BJ (cell line): ENCODE data around the gene SMAGP. TPM values are rescaled to one million over a fixed set of nuclear protein-coding genes. Genes with fewer than 3 reads are reported as not detected.

ENCODE experiments used
- polyA plus RNA-seq: library from polyadenylated mRNA; depleted of rRNA; stranded (reverse); fragments of >200 nt; gene quantifications from 2 replicates; pipeline ENCODE4 v1.2.3, GENCODE V29; 2011; rRNA removed

SMAGP gene
- polyA plus RNA-seq, 1 experiment: 54.7 TPM

Other genes with a start within 250 kb of the SMAGP start
- 51.4 and 55.4 TPM in 2 replicates for gene SLC11A2, start 244.0 kb downstream of the SMAGP start, polyA plus RNA-seq
- gene LETMD1, start 222.1 kb downstream of the SMAGP start, polyA plus RNA-seq: 57.1 and 58.9 TPM in 2 replicates
- 20.9 and 21.0 TPM in 2 replicates for gene CSRNP2, start 186.8 kb downstream of the SMAGP start, polyA plus RNA-seq
- 11.4 and 16.0 TPM in 2 replicates for gene TFCP2, start 97.3 kb downstream of the SMAGP start, polyA plus RNA-seq
- 2.5 and 4.7 TPM in 2 replicates for gene POU6F1, start 52.4 kb downstream of the SMAGP start, polyA plus RNA-seq
- 288 and 433 TPM in 2 replicates for gene DAZAP2, start 31.6 kb downstream of the SMAGP start, polyA plus RNA-seq
- gene BIN2, start 53.8 kb upstream of the SMAGP start, polyA plus RNA-seq: not detected in 2 replicates
- not detected in 2 replicates for gene CELA1, start 76.3 kb upstream of the SMAGP start, polyA plus RNA-seq
- 27.7 and 47.1 TPM in 2 replicates for gene GALNT6, start 121.0 kb upstream of the SMAGP start, polyA plus RNA-seq
- 4.9 and 7.3 TPM in 2 replicates for gene SLC4A8, start 154.4 kb upstream of the SMAGP start, polyA plus RNA-seq